Measurements from ENCODE around the gene ETV1.

Gene ETV1

GRCh38 chr7:13898957-13899670 lies 90.4 kb downstream of the ETV1 start:
- no peak for DNase-seq (ENCODE audit: extremely low read depth, low read depth)
- no peak for TF ChIP-seq CTCF (IDR thresholded peaks at IDR 0.05; ENCODE audit: low read depth, low read length)

DNA sequence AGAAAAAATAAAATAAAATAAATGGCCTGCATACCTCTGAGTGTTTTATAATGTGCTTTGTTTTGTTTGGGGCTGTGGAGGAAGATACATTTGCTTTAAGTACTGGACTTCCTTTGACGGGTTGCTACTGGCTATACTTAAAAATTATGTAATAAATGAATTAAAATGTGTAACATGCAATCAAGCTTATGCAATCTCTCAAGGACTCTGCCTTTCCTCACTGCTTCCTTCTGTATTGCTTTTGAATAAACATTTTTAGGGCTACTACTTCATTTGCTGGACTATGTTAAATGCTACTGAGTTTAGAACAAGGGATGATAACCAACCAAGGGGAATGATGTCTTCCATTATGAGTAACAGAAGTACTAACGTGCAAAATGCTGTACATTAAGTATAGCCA lies 91.6 kb downstream of the ETV1 start:
- TF ChIP-seq CTCF (IDR thresholded peaks at IDR 0.05; ENCODE audit: low read depth, low read length): no peak
- DNase-seq (ENCODE audit: extremely low read depth, low read depth): no peak

DNA sequence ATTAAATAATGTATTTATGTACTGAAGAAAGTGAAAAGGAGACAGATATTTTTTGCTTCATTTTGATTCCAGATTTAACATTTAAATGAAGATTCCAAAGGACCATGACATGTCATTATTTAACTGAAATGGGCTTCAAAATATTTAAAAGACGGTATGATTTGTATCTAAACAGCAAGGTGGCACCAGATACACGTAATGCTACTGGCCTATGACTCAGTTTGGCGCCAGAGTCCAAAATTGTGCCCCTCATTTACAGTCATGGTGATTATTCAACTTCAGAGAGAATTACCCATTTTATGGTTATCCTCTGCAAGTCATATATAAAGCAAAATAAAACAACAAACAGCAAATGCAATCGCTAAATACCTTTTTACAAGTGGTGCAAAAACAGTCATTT lies 94.5 kb downstream of the ETV1 start:
- DNase-seq (ENCODE audit: extremely low read depth, low read depth): no peak
- TF ChIP-seq CTCF (IDR thresholded peaks at IDR 0.05; ENCODE audit: low read depth, low read length): no peak

DNA sequence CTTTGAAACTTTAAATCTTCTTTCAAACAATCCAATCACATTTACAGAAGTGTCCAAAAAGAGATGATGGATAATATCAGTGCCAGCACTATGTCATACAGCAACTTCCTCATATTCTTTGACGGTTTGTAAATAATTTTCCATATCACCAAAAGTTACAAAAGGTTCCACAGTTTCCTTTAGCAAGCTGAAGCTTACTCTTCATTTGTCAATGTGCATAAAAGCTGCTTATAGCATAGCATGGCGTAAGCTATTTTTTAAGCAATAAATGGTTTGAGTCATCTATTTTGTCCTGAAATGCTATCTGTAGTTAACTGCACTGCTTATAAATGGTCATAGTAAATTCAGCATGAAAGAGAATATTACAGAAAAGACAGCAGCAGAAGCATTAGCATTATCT lies 95.1 kb downstream of the ETV1 start:
- no peak for DNase-seq (ENCODE audit: extremely low read depth, low read depth)
- TF ChIP-seq CTCF (IDR thresholded peaks at IDR 0.05; ENCODE audit: low read depth, low read length): no peak

- TF ChIP-seq CTCF (IDR thresholded peaks at IDR 0.05; ENCODE audit: low read depth, low read length): no peak
- DNase-seq (ENCODE audit: extremely low read depth, low read depth): no peak
Measured at GRCh38 chr7:13890793-13891192, 98.7 kb downstream of the ETV1 start.

GRCh38 chr7:13886356-13886755 lies 103.1 kb downstream of the ETV1 start:
- no peak for DNase-seq (ENCODE audit: extremely low read depth, low read depth)
- no peak for TF ChIP-seq CTCF (IDR thresholded peaks at IDR 0.05; ENCODE audit: low read depth, low read length)

DNA sequence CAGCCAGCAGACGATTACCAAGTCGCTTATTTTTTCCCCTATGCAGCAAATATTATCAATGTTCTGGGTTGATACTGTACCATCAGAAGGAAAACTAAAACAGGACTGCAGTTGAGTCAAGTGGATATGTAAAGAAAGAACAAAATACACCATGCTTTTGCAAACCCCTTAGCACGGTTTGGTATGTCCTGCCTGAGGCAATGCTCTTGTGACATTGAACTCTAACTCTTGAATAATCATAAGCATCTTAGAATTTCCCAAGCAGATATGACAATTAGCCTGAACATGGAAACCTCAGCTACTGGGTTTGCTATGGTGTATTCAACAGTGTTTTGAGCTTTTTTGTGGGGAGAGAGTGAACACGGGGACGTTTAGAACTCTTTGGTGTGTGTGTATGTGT lies 107.4 kb downstream of the ETV1 start:
- DNase-seq (ENCODE audit: extremely low read depth, low read depth): no peak

More for the DNA sequence above, 107.4 kb downstream of the ETV1 start:
- no peak for TF ChIP-seq CTCF (IDR thresholded peaks at IDR 0.05; ENCODE audit: low read depth, low read length)
